Activated effector memory CD4-positive, alpha-beta T cell treated with Interleukin-2 at 50 U/mL for 16 hours (primary cell): Measurements from ENCODE around the gene EPB42.

Source experiments
- DNase-seq: peaks from one replicate; pipeline ENCODE4 v3.0.0-alpha.2; 2020

Gene EPB42

DNA sequence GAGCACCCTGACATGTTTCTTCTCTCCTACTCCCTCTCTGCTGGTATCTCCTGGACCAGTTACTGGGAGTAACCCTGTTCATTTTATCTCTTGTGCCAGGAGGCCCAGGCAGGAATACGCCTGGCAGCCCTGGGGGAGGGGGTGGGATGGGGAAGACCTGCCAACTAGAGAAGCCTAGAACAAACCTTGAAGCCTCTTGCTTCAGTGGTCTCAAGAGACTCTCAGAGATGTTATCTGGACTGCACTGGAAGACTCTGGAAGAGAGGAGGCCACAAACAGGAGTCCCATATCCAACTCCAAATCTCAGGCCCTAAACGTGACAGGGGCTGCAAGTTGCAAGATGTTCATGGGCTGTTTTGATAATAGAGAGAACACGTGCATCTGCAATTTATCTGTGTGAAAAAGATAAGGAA lies at the start of gene EPB42:
TSS of gene EPB42 (minus strand) at position 28 of the 413 bp plus-strand sequence. CDS start 193 bp downstream, outside the sequence.
- no peak for DNase-seq

DNA sequence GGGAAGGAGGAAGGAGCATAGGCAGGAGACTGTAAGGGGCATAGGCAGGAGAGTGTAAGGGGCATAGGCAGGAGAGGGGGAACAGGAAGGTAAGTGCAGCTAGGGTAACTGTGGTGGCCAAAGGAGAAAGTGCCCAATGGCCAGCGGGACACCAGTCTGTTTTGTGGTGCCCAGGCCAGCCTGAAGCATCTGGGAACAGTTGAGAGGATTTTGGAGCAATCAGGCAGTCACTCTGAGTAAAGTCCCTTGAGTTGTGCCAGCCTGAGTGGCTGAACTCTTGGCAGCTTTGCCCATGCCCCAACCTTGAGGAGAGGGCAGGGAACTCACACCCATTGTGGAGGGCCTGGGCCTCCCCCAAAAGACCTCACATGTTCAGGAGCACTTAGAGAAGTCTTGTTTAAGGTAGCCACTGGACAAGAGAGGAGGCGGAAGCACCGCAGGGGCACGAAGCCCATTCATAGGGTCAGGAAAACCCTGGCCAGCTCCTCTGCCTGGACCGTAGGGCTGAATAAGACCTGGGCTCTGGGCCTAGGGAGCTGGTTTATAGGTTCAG lies 49.4 kb upstream of the EPB42 start:
- DNase-seq = no peak

DNA sequence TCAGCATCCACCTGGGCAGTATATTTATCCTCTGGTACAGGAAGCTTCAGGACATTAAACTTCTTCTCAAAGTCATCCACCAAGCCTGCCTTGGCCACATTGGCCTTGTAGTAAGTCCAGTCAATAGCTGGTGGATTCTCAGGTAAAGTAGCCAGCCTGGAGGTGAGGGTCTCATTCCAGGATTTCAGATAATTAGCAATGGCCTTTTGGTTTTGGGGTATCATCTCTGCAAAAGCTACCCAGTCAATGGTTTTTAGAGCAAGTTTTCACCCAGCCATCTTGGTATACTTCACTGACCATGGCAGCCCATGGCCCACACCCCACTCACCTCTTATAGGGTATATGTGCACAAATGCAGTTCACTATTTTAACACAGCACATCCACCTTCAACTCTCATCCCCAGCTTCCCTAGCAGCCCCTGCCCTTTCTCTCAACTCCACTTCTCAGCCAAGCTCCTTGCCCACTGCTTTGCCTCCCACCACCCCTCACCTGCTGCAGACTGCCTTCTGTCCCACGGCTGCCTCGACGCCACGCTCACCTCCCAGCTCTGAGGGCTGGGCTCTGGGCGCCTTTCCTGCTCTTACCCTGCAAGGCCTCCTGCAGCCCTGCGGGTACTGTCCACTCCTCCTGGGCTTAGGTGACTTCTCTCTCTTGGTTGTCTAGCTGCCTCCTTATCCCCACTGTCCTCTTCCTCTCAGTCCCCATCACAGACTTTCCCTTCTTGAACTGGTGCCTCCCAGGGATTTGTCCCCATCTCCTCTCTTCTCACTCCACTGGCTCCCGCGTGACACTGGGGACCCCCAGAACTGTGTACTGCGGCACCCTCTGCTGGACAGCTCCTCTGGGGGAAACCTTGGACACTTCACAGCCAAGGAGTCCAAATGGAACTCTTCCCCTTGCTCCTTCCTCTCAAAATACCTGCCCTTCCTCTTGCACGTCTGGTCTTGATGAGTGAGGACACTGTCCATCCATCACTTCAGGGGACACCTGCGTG lies 47.6 kb upstream of the EPB42 start:
- no peak for DNase-seq

DNA sequence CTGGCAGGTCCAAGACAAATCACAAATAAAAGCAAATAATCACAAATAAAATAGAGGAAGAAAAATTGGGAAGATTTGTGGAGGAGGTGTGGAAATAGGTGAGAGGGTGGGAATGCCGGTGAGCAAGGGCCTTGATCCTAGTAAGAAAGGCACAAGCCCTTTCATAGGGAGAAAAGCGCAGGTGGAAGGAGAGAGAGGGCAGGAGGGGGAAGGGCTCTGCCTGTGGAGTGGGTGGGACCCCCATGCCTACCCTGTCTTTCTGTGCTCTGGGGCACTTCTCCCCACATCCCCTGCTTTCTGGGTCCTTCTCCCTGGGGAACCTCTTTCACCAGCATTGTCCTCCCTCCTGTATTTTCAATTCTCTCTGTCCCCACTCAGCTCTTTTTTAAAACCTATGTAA lies 46.6 kb upstream of the EPB42 start:
- DNase-seq = no peak

DNA sequence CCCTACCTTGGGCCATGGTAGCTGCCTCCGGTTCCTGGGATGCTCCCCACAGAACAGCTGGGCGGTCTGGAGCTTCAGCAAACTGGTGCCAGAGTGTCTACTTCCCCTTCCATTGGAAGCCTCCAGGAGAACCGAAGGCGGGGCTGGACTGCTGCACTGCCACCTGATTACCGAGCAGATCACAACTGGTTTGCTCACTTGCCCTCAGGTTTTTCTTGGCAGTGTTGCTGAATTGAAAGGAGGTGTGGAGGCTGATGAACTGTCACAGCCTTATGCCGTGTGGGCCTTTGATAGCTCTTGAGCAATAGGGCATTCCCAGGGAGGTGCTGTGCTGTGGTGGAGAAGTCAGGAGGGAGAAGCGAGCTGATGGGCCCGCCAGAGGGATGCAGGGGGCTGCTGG lies 46.0 kb upstream of the EPB42 start, which contains the start of gene TGM5:
TSS of gene TGM5 (minus strand) at position 95 of the 400 bp plus-strand sequence. CDS start at position 16, 79 bp downstream.
- no peak for DNase-seq

DNA sequence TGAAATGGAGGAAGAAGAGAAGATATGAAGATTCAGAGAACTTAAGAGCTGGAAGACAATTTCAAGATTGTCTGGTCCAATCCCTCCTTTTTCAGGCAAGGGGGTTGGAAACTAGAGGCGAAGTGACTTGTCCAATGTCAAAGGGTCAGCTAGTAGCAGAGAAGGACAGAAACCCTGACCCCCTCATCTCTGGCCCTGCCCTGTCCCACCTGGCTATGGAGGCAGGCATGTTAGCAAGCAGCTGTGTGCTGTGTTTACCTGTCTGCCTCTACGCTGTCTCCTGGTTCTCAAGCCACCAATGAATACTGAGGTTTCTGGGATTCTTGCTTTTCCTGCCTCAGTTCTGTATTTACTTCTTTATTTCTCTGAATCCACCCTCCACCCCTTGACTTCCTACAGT lies 45.6 kb upstream of the EPB42 start:
- no peak for DNase-seq

DNA sequence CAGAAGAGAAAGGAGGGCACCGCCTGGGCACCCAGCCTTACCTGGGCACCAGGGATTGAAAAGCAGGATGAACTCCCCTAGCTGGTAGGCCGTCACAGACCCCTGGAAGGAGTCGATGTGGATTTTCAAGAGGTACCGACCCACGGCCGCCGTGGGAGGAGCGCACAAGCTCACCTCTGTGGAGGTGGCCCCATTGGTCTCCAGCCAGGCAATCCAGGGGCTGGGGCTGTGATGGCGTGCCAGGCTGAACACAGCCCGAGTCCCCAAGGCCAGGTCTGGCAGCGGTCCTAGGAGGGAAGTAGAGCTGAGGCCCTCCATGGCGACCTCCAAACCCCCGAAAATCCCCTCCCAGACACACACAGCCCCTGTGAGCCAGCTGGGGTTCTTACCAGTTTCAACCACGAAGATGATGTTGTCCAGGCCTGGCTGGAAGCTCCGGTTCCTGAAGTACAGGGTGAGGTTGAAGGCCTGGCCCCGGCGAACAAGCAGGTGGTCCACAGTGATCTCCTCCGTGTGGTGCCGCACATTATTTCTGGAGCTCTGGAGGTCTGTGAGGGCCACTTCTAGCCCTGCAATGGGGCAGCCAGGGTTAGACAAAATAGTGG lies 39.3 kb upstream of the EPB42 start:
- no peak for DNase-seq

DNA sequence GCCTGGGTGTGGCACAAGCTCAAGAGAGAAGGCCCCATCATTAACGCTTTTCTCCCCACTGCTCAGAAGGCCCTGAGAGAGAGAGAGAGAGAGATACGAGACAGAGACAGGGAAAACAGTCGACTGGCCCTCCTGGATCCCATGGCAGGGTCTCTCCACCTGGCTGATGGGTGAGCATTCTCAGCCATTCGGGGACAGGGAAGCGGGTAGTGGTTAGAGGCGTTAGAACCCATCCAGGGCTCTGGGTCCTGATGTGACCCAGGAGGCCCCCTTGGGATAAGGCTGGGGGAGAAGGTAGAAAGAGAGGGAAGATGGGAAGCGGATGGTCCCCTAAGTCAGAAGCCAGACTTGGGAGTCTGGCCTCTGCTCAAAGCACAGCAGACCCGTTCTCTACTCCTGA lies 38.0 kb upstream of the EPB42 start:
- DNase-seq = no peak

DNA sequence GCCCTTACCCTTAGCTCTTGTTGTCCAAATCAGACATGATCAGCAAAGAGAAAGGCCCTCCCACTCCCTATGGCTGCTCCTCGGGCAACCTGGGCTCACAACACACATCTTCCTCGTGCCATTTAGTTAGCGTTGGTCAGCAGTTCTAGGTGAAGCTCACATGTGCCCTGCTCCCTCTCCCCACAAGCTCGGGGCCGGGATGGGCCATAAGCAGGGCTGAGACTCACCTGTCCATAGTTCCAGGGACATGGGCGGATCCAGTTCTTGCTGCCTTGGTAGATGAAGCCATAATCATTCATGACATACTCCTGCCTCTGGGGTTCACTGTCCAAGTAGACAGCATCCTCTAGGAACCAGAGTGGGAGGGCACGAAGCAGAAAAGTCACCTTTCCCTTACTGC lies 35.5 kb upstream of the EPB42 start:
- no peak for DNase-seq

DNA sequence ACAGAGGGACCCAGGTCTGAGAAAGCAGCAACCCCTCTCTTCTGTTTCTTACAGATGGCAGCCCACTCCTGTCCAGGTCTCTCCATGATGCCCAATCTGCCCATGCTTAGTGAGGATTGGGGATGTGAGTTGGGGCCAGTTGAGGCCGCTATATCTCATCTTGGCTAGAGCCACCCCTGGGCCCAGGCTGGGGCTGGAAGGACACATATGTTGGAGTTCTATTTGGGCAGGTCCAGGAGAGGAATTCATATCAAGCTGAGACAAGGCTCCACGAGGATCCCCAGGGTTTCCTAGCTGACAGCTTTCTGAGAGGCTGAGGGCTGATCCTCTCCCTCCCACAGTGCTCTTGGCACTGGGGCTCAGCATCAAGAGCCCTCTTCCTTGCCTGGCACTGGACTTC lies 34.6 kb upstream of the EPB42 start:
- no peak for DNase-seq

DNA sequence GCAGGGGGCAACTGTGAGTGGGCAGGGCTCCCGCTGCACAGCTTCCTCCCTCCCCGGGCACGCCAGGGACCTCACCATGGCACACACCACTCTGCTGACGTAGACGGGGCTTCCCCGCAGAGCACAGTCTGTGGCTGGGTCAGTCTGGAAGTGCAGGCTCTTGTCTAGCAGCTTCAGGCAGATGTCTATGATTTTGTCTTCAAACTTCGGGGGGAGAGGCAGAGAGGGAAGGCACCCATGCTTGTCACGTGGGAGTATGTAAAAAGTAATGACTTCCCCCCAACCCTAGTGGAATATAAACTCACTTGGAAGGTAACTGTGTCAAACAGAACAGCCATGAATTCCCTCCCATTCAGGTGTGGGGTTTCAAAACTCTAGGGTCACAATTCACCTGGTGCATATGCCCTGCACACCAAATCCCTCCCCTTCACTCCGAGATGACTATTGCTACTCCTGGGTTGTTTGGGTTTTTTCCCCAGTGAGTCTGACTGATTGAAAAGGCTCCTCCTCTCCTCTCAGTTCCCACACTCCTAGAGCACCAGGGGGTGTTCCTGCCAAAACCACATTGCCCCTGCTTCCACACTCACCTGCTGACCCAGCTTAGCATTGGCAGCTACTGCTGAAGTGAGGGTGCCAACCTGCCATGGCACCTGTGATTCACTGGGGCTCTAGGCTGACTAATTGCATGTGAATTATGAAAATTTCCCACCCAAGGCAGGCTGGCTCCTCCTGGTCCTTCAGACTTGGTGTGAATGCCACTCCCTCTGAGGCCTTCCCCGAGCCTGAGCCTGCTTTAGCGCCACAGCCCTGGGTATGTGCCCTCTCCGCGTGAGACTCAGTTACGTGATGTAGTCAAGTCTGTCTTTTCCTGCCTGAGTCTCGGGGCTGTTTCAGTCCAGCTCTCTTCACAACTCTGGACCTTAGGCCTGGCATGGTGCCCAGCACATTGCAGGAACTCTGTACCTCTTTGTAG lies 32.9 kb upstream of the EPB42 start:
- DNase-seq = no peak

DNA sequence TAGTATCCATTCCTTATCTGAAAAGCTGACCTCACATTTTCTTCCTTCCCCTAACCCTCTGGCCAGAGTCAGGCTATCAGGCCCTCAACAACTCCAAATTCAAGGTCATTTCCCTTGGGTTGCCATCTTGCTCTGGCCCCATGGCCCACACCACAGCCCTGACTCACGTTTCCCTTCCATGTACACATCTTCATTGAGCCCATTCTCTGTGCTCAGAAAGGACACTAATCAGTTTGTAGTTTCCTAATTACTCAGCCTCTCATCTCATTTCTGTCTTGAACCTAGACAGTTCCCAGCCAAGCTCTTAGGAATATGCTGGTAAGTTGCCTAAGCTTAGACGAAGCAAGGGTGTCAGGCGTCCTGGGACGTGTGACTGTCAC lies 31.0 kb upstream of the EPB42 start:
- no peak for DNase-seq

DNA sequence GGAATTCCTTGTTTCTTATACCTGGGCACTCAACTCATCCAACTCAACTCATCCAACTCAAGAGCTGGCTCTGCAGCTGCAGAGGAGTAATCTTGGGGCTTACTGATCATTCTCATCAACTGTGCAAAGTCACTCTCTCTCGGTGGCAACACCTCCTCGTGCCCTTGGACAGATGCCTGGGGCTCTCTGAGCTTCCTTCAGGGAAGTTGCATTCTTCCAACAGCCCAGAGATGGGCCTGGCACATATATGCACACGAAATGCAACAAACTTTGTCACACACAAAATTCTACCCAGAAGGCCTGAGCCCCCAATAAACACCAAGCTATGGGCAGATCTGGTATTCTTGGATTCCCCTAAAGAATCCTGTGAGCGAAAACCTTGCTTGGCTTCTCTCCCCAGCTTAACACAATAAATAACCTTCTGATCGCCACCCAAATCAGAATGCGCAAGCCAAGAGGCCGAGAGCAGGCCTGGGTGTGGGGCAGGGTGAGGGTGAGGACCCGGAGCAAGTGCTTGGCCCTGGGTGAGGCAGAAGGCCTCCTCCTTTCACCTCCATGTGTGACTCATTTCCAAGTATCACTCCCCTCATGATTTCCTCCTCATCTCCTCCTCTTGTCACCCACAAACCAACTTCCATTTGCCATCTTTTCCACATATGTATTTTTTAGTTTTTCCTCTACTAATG lies 30.5 kb upstream of the EPB42 start:
- DNase-seq = no peak

DNA sequence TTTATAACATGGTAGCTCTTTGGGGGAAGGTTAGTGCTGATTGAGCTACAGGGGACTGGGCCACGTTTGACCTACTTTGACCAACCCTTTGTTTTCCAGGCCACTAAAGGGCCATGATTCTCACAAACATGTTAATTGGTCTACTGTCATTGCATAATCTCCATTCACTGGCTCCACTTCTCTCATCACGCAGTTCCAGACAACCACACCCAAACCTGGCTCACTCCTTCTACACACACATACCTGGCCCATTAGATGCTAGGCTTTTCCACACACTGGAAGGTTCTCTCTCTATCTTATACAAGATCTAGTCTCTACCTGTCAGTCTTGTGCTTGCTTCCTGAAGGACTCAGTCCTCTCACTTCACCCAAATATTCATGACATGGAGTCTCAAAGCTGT lies 30.0 kb upstream of the EPB42 start:
- DNase-seq = no peak

DNA sequence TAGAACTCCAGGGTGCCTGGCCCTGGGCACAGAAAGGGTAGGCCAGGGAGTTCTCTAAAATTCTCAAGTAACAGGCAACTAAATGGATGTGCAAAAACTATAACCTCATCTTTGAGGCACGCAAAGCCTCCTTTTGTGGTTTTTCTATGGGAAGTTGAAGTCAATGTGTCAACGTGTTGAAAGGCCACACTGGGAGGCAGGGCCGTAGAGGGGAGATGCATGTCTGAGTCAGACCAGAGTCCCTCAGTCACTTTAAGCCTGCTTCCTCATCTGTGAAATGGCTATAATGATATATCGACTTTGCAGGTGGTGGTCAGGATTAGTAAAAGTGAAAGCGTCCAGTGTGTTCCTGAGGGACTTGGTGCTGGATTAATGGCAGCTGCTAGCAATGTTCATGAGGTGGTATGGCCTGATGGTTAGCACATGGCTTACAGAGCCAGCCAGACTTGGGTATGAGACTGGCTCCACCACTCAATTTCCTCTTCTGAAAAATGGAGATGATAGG lies 28.9 kb upstream of the EPB42 start:
- no peak for DNase-seq

DNA sequence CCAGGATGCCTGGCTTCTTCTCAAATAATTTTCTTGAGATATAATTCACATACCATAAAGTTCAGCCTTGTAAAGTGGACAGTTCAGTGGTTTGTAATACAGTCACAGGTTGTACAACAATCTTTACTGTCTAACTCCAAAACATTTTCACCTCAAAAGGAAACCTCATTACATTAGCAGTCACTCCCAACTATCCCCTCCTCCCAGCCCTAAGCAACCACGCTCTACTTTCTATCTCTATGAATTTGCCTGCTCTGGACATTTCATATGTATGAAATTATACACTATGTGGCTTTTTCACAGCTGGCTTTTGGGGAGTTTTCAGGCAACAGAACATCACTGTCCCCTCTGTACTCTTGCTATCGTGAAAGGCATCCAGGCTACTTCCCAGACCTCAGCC lies 28.4 kb upstream of the EPB42 start:
- DNase-seq = no peak

DNA sequence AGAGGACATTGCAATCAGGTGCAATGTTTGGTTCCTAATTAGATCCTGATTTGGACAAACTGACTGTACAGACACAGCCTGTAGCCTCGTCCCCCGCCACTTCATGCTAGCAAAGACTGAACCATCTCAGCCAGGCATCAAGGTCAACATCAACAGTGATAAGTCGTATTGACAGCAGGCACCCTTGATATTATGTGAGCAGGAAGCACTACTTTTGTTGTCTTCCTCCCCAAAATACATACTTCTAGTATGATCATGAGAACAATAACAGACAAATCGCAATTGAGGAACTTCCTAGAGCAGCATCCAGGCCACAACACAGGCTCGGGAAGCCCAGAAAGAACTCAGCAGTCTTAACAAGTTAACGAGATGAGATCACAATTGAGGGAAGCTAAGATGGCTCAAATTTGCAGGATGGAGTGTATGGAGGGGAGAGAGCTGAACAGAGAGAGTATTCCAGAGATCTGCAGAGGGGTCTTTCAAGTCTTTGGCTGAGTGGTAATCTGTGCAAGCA lies 25.5 kb upstream of the EPB42 start:
- DNase-seq = no peak

DNA sequence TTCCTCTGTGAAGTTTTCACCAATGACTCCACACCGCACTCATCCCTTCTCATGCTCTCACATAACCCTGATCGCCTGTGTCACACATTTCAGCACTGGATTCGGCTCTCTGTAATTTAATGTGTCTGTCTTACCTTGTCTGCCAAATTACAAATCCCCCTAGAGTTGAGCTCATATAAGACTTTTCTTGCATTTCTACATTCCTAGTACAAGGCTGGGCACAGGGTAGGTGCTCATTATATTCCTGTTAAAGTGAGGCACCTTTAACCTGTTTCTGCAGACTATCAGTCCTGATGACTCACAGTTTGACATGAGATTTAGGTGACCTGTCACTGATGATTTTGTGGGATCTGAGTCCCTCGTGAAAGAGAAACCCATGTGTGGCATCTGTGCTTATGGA lies 23.3 kb upstream of the EPB42 start:
- DNase-seq = no peak

DNA sequence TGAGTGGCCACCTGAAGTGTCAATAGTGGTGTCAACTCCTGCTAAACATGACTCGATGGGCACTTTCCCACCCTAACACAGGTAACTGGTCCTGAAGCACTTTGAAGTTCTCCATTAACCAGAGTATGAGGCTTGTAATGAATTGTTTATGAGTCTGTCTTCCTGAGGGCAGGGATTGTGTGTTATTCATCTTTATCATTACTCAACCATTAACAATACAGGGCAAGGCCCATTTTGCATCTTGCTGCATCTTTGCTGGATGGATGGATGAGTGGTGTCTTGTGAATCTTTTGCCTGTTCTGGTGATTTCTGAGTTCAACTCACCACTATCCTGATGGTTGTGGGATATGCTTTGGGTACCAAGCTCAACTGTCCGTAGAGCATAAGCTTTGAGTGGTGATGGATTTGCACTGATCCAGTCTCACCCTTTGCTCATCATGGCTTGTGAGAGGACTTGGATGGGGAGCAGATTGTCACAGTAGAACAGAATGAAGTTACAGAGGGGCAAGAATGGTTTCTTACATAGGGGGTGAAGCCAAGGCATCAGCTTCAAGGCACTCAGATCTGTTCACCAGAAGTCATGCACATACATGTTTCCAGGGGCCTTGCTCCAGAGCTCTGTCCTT lies 22.3 kb upstream of the EPB42 start:
- no peak for DNase-seq

DNA sequence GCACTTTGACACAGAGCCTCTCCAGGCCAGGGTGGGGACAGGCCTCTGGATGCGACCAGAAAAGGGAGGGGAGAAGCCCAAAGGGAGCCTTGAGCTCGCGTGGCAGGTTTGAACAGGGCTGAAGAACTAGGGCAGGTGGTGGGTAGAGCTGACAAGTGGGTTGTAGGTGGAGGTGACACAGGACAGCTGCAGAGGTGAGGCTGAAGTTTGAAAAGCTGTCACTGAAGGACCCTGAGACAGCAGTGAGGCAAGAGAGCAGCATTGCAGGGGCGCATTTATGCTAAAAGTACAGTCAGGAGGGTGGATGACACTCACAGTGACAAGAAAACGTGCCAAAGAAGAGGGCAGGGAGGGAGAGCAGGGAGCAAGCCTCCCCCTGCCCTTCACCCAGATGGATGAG lies 21.8 kb upstream of the EPB42 start:
- no peak for DNase-seq

DNA sequence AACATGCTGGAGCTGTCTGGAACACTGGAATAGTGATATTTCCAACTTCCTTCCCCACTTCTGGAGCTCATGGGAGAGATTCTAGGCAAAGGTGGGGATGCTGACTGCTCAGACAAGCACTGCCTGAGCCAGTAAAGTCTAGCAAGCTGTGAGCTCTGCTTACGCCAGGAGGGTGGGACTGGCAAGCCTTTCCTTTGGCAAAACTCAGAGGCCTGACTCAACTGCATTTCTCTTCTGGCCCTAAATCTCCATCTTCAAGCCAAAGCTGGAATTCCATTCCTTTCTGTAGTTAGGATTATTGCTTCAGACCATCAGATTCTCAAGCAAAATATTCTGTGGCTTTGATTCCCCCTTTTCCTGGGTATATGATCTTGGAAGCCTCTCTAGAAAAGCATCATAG lies 20.3 kb upstream of the EPB42 start:
- no peak for DNase-seq
